Gastroesophageal sphincter (tissue), 3 donors: ENCODE results near the gene RALGPS1.

Experiments
- CTCF ChIP-seq, 4 experiments: fragments of 200-600 bp in 2 of 4; fragments of 450-650 bp in 2 of 4; sonication (generic) in 1 of 4; IDR thresholded peaks; one replicate each; pipeline ENCODE4 v1.5.1; 2017 to 2019; ENCODE audit warnings: antibody characterized with exemption in 4 of 4, mild to moderate bottlenecking in 2 of 4, moderate library complexity in 2 of 4
- EP300 ChIP-seq: sonication (generic); formaldehyde crosslinking; IDR thresholded peaks from one replicate; pipeline ENCODE4 v1.6.1; 2017; ENCODE audit warnings: antibody characterized with exemption, mild to moderate bottlenecking
- POLR2A ChIP-seq, 2 donors: fragments of 450-650 bp; IDR thresholded peaks; one replicate each; pipeline ENCODE4 v1.6.1; 2017; ENCODE audit warnings: antibody characterized with exemption in 2 of 2, mild to moderate bottlenecking in 2 of 2, moderate library complexity in 1 of 2

GRCh38 chr9:126876531-126876930, 38.1 kb upstream of the RALGPS1 start:
- TF ChIP-seq EP300: no peak
- TF ChIP-seq CTCF (IDR thresholded peaks at IDR 0.05): no peak
- TF ChIP-seq POLR2A (IDR thresholded peaks at IDR 0.05): no peak
